Measurements from ENCODE around the gene TERT.
"Not testable (repeated sequence)": the region's sequence is repeated elsewhere in the genome, so short reads cannot be mapped to it uniquely, and the experiment has no call there.

Gene TERT

GRCh38 chr5:1329111-1329579 lies 34.3 kb upstream of the TERT start:
- TF ChIP-seq CTCF (IDR thresholded peaks at IDR 0.05; ENCODE audit: borderline replicate concordance, extremely low read depth, low read length, poor library complexity, severe bottlenecking) (no peak), EZH2 (IDR thresholded peaks at IDR 0.05; ENCODE audit: borderline replicate concordance, low read depth, low read length, severe bottlenecking) (no peak)
- Histone ChIP-seq H3K9ac (ENCODE audit: low read depth, low read length) (peak overlapping the region; percentile 18; the same call in 1 of the 2 replicates), H3K4me2 (ENCODE audit: insufficient read depth, low read length) (no peak overlapping the region), H3K4me1 (ENCODE audit: insufficient read depth, low read length) (peaks cover 1% of the 10 kb centered on the region; the same call in 1 of the 2 replicates), H3K36me3 (ENCODE audit: insufficient read depth, low read length) (peaks cover 80% of the 10 kb centered on the region), H3K4me3 (ENCODE audit: low read depth in 1 of 2, low read length in 2 of 2) (no peak overlapping the region), H3K9me3 (ENCODE audit: insufficient read depth, low read length, severe bottlenecking) (no peaks in the 10 kb centered on the region), H3K79me2 (ENCODE audit: insufficient read depth, low read length) (peaks cover 77% of the 10 kb centered on the region), H3K27me3 (ENCODE audit: insufficient read depth, low read length, poor library complexity) (no peaks in the 10 kb centered on the region), H2AFZ (ENCODE audit: low read depth, low read length) (no peak overlapping the region), H3K27ac (ENCODE audit: low read length) (peak overlapping the region; percentile 49), H4K20me1 (ENCODE audit: insufficient read depth, low read length) (peaks cover 58% of the 10 kb centered on the region)
- no peak for ATAC-seq (ENCODE audit: insufficient read depth, low read depth)
- DNase-seq: no peak

- H3K9ac ChIP-seq (ENCODE audit: low read depth, low read length): peak overlapping the region; percentile 18; the same call in 1 of the 2 replicates
- H3K27me3 ChIP-seq (ENCODE audit: insufficient read depth, low read length, poor library complexity); H3K9me3 ChIP-seq (ENCODE audit: insufficient read depth, low read length, severe bottlenecking); H3K4me3 ChIP-seq (ENCODE audit: low read depth in 1 of 2, low read length in 2 of 2); H3K4me1 ChIP-seq (ENCODE audit: insufficient read depth, low read length); DNase-seq; ATAC-seq (ENCODE audit: insufficient read depth, low read depth); H3K4me2 ChIP-seq (ENCODE audit: insufficient read depth, low read length); H2AFZ ChIP-seq (ENCODE audit: low read depth, low read length): not testable (repeated sequence)
- H4K20me1 ChIP-seq (ENCODE audit: insufficient read depth, low read length): peaks cover 52% of the 10 kb centered on the region
- H3K27ac ChIP-seq (ENCODE audit: low read length): peak overlapping the region; percentile 49
- H3K79me2 ChIP-seq (ENCODE audit: insufficient read depth, low read length): peaks cover 74% of the 10 kb centered on the region
- H3K36me3 ChIP-seq (ENCODE audit: insufficient read depth, low read length): peaks cover 80% of the 10 kb centered on the region
Observed at GRCh38 chr5:1328237-1329110, 33.6 kb upstream of the TERT start.

GRCh38 chr5:1326901-1327756 lies 32.3 kb upstream of the TERT start:
- H3K27ac ChIP-seq (ENCODE audit: low read length); H3K4me2 ChIP-seq (ENCODE audit: insufficient read depth, low read length): not testable (repeated sequence)

GRCh38 chr5:1326532-1326875 lies 31.6 kb upstream of the TERT start:
- H2AFZ ChIP-seq (ENCODE audit: low read depth, low read length); DNase-seq; H3K27me3 ChIP-seq (ENCODE audit: insufficient read depth, low read length, poor library complexity); H3K4me3 ChIP-seq (ENCODE audit: low read depth in 1 of 2, low read length in 2 of 2); ATAC-seq (ENCODE audit: insufficient read depth, low read depth); H3K4me2 ChIP-seq (ENCODE audit: insufficient read depth, low read length); H3K9me3 ChIP-seq (ENCODE audit: insufficient read depth, low read length, severe bottlenecking); H3K9ac ChIP-seq (ENCODE audit: low read depth, low read length): not testable (repeated sequence)
- H3K27ac ChIP-seq (ENCODE audit: low read length): peak overlapping the region; percentile 13; the same call in 1 of the 2 replicates
- H4K20me1 ChIP-seq (ENCODE audit: insufficient read depth, low read length): peaks cover 46% of the 10 kb centered on the region
- H3K4me1 ChIP-seq (ENCODE audit: insufficient read depth, low read length): peaks cover 25% of the 10 kb centered on the region
- H3K79me2 ChIP-seq (ENCODE audit: insufficient read depth, low read length): peaks cover 64% of the 10 kb centered on the region
- peaks cover 81% of the 10 kb centered on the region for H3K36me3 ChIP-seq (ENCODE audit: insufficient read depth, low read length)

More at GRCh38 chr5:1326901-1327756, 32.3 kb upstream of the TERT start:
- not testable (repeated sequence) for H3K4me3 ChIP-seq (ENCODE audit: low read depth in 1 of 2, low read length in 2 of 2); H2AFZ ChIP-seq (ENCODE audit: low read depth, low read length); H3K9ac ChIP-seq (ENCODE audit: low read depth, low read length); DNase-seq; H3K27me3 ChIP-seq (ENCODE audit: insufficient read depth, low read length, poor library complexity); H3K9me3 ChIP-seq (ENCODE audit: insufficient read depth, low read length, severe bottlenecking); ATAC-seq (ENCODE audit: insufficient read depth, low read depth)
- Histone ChIP-seq H3K79me2 (ENCODE audit: insufficient read depth, low read length) (peaks cover 70% of the 10 kb centered on the region), H3K4me1 (ENCODE audit: insufficient read depth, low read length) (peaks cover 18% of the 10 kb centered on the region), H3K36me3 (ENCODE audit: insufficient read depth, low read length) (peaks cover 81% of the 10 kb centered on the region), H4K20me1 (ENCODE audit: insufficient read depth, low read length) (peaks cover 47% of the 10 kb centered on the region)
